Hematopoietic multipotent progenitor cell (in vitro differentiated cells): Measurements from ENCODE around the gene GLDC. TPM values are rescaled to one million over a fixed set of nuclear protein-coding genes. Genes with fewer than 3 reads are reported as not detected.

Experiments
- DNase-seq, 3 donors: peaks; one replicate each; pipeline ENCODE4 v3.0.0-alpha.2; 2011 to 2015; ENCODE audit warnings: low read depth in 2 of 3, low spot score in 2 of 3
- small RNA-seq: library from RNA; depleted of rRNA; stranded (forward); fragments of <200 nt; gene quantifications from one replicate; pipeline ENCODE3, GENCODE V24; 2012
- total RNA-seq: library from RNA; depleted of rRNA; stranded (reverse); fragments of >200 nt; gene quantifications from one replicate; pipeline ENCODE4 v1.2.3, GENCODE V29; 2012

GLDC gene
- total RNA-seq, 1 donor = 0.27 TPM

DNA sequence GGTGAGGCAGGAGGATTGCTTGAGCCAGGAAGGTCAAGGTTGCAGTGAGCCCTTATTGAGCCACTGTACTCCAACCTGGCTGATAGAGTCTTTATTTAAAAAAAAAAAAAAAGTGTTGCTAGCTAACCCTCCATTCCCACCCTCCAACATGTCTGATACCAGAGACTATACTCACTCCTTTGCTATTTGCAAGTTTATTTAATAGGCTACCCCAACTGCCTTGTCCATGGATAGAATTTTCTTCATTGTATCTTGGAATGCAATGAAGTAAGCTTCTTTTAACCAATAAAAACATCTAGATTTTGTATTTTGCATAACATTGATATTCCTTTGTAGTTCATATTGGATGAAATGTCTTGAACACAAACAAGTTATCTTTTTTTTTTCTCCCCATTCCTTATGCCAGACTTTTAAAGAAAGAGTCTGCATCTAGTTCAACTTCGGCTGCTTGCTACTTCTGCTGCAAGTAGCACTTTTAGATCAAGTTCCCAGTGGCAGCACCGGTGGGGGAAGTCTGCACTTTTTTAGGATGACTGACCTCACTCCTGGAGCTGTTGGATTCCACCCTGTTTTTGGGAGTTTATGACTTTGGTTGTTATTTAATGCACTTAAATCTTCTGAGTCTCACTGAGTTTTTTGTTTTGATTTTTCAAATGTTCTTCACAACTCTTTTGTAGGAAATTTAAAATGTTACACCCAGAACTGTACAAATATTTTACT, 120.0 kb downstream of the GLDC start:
- DNase-seq = no peak

DNA sequence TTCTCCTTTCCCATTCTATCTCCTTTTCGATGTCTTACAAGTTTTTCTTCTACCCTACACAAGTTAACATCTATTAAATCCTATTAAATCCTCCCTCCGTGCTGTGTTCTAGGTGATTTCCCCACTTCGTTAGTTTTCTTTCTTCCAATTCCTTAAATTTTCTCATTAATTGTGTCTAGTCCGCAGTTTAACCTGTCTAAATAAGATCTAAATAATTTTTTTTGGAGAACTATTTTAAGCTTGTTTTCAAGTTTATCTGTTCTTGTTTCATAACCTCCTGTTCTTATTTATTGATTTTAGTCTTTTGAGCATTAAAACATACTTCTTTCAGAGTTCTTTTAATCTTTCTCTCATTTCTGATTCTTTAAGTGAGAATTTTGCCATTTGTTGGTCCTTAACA, 123.3 kb downstream of the GLDC start:
- DNase-seq = no peak

DNA sequence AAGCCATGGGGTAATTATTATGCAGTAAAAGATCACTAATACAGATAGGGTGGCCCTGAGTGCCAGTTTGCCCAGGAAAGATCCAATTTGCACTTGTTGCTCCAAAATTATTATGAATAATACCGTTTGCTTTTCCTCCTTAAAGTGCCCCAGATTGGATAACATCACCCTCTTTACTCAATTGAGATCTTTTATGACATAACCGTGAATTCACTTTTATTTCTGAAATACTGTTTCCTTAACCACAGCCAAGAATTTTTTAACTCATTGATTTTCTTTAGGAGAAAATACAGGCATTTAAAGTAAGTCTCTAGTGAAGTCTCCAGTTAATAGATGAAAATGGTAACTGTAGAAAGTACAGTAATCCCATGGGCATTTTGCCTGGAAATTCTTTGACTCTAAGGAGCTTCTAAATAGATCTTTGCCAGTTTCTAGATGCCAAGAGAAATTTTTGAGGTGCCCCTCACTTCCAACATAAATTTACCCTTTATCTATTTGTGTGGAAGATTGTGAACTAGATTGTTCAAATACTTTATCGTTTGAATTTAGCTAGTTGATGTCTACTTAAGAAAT, 133.4 kb downstream of the GLDC start:
- DNase-seq = no peak

DNA sequence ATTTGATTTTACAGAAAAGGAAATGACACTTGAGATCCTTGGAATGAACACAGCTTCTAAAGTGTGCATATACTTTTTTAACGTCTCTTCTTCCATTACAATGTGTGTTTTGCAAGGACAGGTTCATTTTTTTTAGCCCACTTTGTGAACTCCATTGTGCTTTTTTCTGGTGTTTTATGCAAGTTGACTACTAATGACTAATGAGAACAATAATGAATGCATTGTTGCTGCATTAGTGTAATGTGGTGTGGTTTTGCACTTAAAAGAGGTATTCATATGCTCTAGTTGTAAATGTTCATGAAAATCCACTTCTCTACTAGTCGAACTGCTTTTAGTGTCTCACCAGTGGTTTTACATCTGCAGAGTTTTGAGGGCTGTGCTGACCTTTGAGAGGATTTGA, 139.0 kb downstream of the GLDC start:
- no peak for DNase-seq

DNA sequence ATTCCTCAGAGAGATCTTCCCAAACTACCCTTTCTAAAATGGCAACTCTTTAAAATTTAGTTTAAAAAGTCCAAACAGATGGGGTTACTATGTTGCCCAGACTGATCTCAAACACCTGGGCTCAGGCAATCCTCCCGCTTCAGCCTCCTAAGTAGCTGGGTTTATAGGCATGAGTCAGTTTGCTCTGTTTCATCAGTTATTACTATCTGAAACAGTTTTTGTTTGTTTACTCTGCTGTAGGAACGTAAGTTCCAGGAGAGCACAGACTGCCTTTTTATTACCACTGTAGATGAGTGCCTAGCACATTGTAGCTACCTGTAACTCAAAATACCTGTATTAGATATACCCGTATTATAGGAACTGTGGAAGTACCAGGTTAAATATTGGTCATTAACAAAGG, 143.1 kb downstream of the GLDC start:
- no peak for DNase-seq

DNA sequence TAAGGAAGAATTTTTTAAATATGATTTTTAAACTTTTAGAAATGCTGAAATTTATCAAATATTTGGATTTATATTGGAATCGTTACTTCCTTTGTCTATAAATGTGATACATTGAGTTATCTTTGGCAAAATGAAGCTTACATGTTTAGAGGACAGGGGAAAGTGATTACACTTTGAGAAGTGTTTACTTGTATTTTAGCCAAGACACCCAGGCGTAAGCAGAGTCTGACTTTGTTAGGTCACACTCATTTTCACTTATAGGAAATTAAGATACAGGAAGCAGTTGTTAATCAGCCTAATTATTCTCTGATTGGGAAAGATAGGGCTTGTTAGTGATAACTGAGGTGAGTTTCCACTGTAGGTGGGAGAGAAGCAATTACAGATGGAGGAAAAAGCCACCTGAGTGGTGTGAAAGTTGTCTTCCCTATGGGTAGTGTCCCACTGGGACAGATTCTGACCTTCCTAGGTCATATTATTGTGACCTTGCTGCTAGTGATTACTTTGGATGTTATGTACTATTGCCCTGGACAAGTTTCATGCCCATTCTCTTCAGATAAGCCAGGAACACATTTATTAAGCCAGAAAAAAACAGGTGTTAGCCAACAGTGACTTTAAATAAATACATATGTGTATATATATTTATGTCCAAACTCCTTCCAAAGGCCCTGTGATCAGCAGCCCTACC, 143.9 kb downstream of the GLDC start:
- DNase-seq = no peak

DNA sequence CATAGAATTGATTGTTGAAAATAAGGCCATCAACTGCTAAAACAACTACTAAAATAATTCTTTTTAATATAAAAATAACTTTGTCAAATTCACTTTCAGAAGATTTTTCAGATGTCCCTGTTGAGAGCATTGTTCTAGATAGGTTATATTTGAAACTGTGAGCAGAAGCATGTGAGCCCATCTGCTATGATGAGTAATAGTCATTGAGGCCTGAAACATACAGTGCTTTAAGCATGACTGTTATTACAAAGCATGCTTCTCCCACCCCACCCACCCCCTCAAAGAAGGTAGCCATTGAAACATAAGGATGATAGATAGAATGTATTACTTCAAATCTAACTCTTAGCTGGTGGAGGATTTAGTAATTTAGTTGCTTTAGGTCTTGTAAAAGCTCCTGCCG, 146.5 kb downstream of the GLDC start:
- DNase-seq = no peak

DNA sequence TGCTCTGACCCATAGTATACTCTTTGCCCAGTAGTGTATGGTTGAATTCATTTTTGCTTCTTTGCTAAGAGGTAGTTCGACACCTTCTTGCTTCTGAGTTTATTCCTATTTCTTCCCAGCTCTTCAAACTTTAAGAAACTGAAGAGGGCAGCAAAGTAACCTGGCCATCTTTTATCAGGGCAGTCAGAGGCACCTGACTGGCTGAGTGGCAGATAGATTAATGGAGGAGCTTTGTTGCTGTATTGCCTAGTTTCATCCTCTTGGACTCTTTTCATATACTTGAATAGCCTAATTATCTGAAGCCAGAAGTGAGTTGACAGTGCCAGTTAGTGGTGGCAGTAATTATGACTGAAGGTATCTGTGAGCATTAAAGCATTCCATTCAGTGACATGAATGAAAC, 150.1 kb downstream of the GLDC start:
- DNase-seq = peak in 2 of 3 donors; percentile 4 to 16

DNA sequence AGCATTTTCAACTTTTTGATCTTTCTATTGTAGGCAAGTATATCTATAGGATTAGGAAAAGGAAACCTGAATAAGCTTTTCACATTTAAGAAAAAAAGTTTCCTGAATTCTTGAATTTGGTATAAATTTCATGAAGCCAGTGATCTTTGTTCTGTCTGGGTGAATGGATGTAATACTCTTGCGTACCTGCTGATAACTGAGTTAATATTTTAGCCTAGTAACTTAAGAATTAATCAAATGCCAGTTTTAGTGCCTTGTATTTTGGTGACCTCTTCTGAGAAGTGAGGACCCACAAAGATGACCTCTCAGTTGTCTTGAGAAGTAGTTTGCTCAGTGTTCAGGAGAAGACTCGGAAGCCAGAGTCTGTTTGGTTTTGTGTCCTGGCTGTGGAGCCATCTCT, 154.7 kb downstream of the GLDC start:
- no peak for DNase-seq

DNA sequence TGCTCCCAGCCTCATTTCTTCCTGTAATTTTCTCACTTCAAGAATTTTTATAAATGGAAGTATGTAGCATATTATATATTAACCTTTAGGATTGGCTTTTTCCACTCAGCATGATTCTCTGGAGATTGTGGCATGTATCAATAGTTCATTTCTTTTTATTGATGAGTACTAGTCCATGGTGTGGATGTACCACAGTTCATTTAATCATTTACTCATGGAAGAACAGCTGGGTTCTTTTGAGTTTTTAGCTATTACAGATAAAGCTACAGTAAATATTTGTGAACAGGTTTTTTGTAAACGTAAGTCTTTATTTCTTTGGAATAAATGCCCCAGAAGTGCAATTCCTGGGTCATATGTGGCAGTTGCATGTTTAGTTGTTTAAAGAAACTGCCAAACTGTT, 156.4 kb downstream of the GLDC start:
- DNase-seq = no peak

DNA sequence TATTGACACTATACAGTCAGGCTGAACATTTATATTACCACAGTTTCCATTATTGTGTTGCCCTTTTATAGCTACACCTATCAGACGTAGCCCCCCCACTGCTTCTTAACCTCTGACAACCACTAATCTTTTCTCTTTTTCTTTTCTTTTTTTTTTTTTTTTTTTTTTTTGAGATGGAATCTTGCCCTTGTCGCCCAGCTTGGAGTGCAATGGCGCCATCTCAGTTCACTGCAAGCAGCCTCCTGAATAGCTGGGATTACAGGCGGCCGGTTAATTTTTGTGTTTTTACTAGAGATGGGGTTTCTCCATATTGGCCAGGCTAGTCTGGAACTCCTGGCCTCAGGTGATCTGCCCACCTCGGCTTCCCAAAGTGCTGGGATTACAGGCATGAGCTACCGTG, 157.1 kb downstream of the GLDC start:
- DNase-seq = peak in 2 of 3 donors; percentile 15 to 35

DNA sequence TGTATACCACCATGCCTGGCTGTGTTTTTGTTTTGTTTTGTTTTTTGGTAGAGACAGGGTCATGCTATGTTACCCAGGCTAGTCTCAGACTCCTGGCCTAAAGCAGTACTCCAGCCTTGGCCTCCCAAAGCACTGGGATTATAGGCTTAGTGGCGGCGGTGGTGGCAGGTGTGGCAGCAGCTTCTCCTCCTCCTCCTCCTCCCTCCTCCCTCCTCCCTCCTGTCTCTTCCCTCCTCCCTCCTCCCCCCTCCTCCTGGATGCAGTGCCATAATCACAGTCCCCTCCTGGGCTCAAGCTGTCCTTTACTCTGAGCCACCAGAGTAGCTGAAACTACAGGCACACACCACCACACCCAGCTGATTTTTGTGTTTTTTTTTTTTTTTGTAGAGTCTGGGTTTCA, 161.3 kb downstream of the GLDC start:
- no peak for DNase-seq

Small RNA genes within 50 kb of the gene (small RNA-seq; reads per million reads assigned to genes)
- not detected for gene RN7SL123P
- gene RN7SL25P = not detected

Other genes starting within 250 kb of the GLDC start
- gene UHRF2, start 232.5 kb downstream of the GLDC start, total RNA-seq = 50.9 TPM
- 47.4 TPM for gene KDM4C, start 112.2 kb upstream of the GLDC start, total RNA-seq